K562 (cell line): ENCODE data around the gene DOK7.

Source experiments
- ARID4B ChIP-seq: sonication (generic); formaldehyde crosslinking; IDR thresholded peaks from 2 replicates; pipeline ENCODE4 v1.8.0; 2022; ENCODE audit warnings: mild to moderate bottlenecking, missing genetic modification reagents
- EZH2 ChIP-seq: IDR thresholded peaks from 2 replicates; pipeline ENCODE4 v1.6.1; 2012; ENCODE audit warnings: low read depth, mild to moderate bottlenecking, inconsistent platforms, low read length, borderline replicate concordance
- HNRNPK ChIP-seq: fragments of 200-400 bp; formaldehyde crosslinking; IDR thresholded peaks from one replicate; pipeline ENCODE4 v1.6.1; 2018; ENCODE audit warnings: mild to moderate bottlenecking, low read depth, low read length; ENCODE audit not compliant: poor library complexity, severe bottlenecking
- NFXL1 ChIP-seq: fragments of 450-650 bp; formaldehyde crosslinking; IDR thresholded peaks from 2 replicates; pipeline ENCODE4 v1.4.0; 2021; ENCODE audit warnings: mild to moderate bottlenecking
- PPARD ChIP-seq: fragments of 250-450 bp; sonication (Bioruptor Pico); IDR thresholded peaks from 2 replicates; pipeline ENCODE4 v1.8.0; 2022; ENCODE audit warnings: inconsistent platforms, mild to moderate bottlenecking, moderate library complexity
- REST ChIP-seq, 2 experiments: fragments of 450-650 bp; formaldehyde crosslinking in 1 of 2; IDR thresholded peaks; 2 replicates each; pipeline versions ENCODE4 v1.4.0 to v1.6.1; 2014 to 2020; ENCODE audit warnings: mild to moderate bottlenecking in 2 of 2, borderline replicate concordance in 1 of 2, low read depth in 1 of 2

GRCh38 chr4:3437582-3437936, 25.5 kb upstream of the DOK7 start:
- TF ChIP-seq NFXL1 (CRISPR knock-in tag), result no peak
- no peak for TF ChIP-seq PPARD (CRISPR knock-in tag)
- TF ChIP-seq ARID4B (CRISPR knock-in tag), result no peak
- no peak for TF ChIP-seq HNRNPK
- no peak for TF ChIP-seq EZH2
- TF ChIP-seq REST (IDR thresholded peaks at IDR 0.05; ENCODE audit: borderline replicate concordance), result no peak
- no peak for TF ChIP-seq REST (CRISPR knock-in tag; IDR thresholded peaks at IDR 0.05; ENCODE audit: low read depth)
